Measurements from ENCODE around the gene NPB.
A peak's percentile ranks its signal among the peaks of the same experiment; 100 is the strongest.
"Not testable (repeated sequence)": the region's sequence is repeated elsewhere in the genome, so short reads cannot be mapped to it uniquely, and the experiment has no call there.

NPB gene

GRCh38 chr17:81911969-81912368 is 9.9 kb downstream of the NPB start:
- DNase-seq (ENCODE audit: low read depth): no peak

GRCh38 chr17:81912441-81913309 is 10.6 kb downstream of the NPB start:
- DNase-seq (ENCODE audit: low read depth): no peak

- DNase-seq (ENCODE audit: low read depth): no peak
Measured at GRCh38 chr17:81913394-81914102, 11.5 kb downstream of the NPB start.

GRCh38 chr17:81914103-81914850 is 12.2 kb downstream of the NPB start:
- no peak for DNase-seq (ENCODE audit: low read depth)

- DNase-seq (ENCODE audit: low read depth): no peak
Measured at GRCh38 chr17:81915331-81915730, 13.3 kb downstream of the NPB start.

GRCh38 chr17:81916234-81917001 is 14.4 kb downstream of the NPB start:
- peak; percentile 75 for DNase-seq (ENCODE audit: low read depth)

- DNase-seq (ENCODE audit: low read depth): no peak
Measured at GRCh38 chr17:81917565-81918332, 15.7 kb downstream of the NPB start, which contains the start of gene SIRT7. TSS of gene SIRT7 (minus strand) at chr17:81918176. CDS start at chr17:81918131, 45 bp downstream.

GRCh38 chr17:81918333-81918669 is 16.3 kb downstream of the NPB start:
- not testable (repeated sequence) for DNase-seq (ENCODE audit: low read depth)

- DNase-seq (ENCODE audit: low read depth): no peak
Measured at GRCh38 chr17:81918832-81919545, 17.0 kb downstream of the NPB start.

- no peak for DNase-seq (ENCODE audit: low read depth)
Measured at GRCh38 chr17:81920612-81921536, 18.8 kb downstream of the NPB start.

- DNase-seq (ENCODE audit: low read depth): no peak
Measured at GRCh38 chr17:81921537-81921862, 19.5 kb downstream of the NPB start.

- no peak for DNase-seq (ENCODE audit: low read depth)
Measured at GRCh38 chr17:81921996-81922565, 20.0 kb downstream of the NPB start.

- DNase-seq (ENCODE audit: low read depth): no peak
Measured at GRCh38 chr17:81922566-81923301, 20.7 kb downstream of the NPB start.

- DNase-seq (ENCODE audit: low read depth): peak; percentile 70
Measured at GRCh38 chr17:81923302-81924260, 21.5 kb downstream of the NPB start.

- DNase-seq (ENCODE audit: low read depth): no peak
Measured at GRCh38 chr17:81924557-81925532, 22.8 kb downstream of the NPB start.

GRCh38 chr17:81925860-81926450 is 23.9 kb downstream of the NPB start:
- DNase-seq (ENCODE audit: low read depth): no peak
